GM12874 (cell line): ENCODE data around the gene AGRP.

Experiments
- TF ChIP-seq, protein P1 (sequence below): IDR thresholded peaks from 2 replicates; pipeline ENCODE4 v1.5.1; 2011; ENCODE audit warnings: low read depth, mild to moderate bottlenecking, control low read depth, low read length, moderate library complexity; ENCODE audit not compliant: insufficient read depth

The AGRP gene

DNA sequence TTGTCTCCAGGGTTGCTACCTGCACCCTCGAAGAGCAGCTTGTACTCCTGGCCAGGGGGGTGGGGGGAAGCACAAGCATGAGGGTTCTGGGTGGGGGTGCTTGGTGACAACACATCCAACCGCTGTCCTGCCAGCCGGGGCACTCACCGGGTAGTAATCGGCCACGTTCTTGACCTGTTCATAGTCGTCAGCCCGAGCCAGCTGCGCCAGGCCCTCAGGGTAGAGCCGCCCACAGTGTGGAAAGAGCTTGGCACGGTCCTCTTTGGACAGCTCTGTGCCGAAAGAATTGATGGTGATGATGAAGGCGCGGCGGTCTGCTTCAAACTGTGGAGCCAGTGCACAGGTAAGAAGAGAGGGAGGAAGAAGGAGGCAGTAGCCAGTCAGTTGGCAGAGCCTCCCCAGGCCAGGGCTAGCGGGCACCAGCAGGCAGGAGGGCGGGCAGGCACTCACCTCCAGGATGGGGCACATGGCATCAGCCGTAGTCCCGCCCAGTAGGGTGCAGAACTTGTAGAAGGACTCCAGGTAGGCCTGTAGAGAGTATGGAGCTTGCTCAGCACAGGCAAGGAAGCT, 44.4 kb downstream of the AGRP start:
- TF ChIP-seq, protein P1, sequence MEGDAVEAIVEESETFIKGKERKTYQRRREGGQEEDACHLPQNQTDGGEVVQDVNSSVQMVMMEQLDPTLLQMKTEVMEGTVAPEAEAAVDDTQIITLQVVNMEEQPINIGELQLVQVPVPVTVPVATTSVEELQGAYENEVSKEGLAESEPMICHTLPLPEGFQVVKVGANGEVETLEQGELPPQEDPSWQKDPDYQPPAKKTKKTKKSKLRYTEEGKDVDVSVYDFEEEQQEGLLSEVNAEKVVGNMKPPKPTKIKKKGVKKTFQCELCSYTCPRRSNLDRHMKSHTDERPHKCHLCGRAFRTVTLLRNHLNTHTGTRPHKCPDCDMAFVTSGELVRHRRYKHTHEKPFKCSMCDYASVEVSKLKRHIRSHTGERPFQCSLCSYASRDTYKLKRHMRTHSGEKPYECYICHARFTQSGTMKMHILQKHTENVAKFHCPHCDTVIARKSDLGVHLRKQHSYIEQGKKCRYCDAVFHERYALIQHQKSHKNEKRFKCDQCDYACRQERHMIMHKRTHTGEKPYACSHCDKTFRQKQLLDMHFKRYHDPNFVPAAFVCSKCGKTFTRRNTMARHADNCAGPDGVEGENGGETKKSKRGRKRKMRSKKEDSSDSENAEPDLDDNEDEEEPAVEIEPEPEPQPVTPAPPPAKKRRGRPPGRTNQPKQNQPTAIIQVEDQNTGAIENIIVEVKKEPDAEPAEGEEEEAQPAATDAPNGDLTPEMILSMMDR, result no peak

- TF ChIP-seq, protein P1, result no peak
Observed at GRCh38 chr16:67438098-67438791, 45.1 kb downstream of the AGRP start.

GRCh38 chr16:67437513-67437912, 45.8 kb downstream of the AGRP start:
- TF ChIP-seq, protein P1, result no peak

DNA sequence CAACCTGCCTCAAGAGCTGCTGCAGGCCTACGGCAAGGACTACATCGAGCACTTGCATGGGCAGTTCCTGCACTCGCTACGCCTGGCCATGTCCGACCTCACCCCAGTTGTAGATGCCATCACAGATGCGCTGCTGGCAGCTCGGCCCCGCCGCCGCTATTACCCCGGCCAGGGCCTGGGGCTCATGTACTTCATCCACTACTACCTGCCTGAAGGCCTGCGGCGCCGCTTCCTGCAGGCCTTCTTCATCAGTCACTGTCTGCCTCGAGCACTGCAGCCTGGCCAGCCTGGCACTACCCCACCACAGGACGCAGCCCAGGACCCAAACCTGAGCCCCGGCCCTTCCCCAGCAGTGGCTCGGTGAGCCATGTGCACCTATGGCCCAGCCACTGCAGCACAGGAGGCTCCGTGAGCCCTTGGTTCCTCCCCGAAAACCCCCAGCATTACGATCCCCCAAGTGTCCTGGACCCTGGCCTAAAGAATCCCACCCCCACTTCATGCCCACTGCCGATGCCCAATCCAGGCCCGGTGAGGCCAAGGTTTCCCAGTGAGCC, 46.6 kb downstream of the AGRP start:
- TF ChIP-seq, protein P1, result no peak

DNA sequence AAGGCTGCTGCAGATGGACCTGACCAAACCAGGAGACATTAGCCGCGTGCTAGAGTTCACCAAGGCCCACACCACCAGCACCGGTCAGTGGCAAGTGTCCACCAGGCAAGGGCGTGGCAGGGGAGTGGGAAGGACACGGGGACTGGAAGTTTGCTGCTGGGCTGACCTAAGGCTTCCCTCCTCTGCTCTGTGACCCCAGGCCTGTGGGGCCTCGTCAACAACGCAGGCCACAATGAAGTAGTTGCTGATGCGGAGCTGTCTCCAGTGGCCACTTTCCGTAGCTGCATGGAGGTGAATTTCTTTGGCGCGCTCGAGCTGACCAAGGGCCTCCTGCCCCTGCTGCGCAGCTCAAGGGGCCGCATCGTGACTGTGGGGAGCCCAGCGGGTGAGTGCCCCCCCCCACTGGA, 47.6 kb downstream of the AGRP start:
- TF ChIP-seq, protein P1, result no peak

GRCh38 chr16:67433131-67433719, 50.1 kb downstream of the AGRP start:
- TF ChIP-seq, protein P1, result no peak
